GM23338 (cell line): Measurements from ENCODE around the gene CCDC178. TPM values are rescaled to one million over a fixed set of nuclear protein-coding genes. Genes with fewer than 3 reads are reported as not detected.

Source experiments
- ATAC-seq: fragments of 200-7000 bp; cut with Tn5 transposase; 3 replicates; pipeline ENCODE4 v1.9.1; 2020
- DNase-seq: peaks from one replicate; pipeline ENCODE4 v3.0.0-alpha.2; 2015; ENCODE audit warnings: low spot score
- H2AFZ ChIP-seq: fragments of 200-600 bp; sonication (generic); 2 replicates; pipeline ENCODE4 v1.8.0; 2016; ENCODE audit warnings: antibody characterized with exemption, mild to moderate bottlenecking, moderate library complexity
- H3F3A ChIP-seq: fragments of 200-600 bp; sonication (generic); replicated peaks from 2 replicates; pipeline ENCODE4 v1.8.0; 2017; ENCODE audit warnings: antibody characterized with exemption, mixed run types, low read depth
- H3K27ac ChIP-seq: fragments of 200-600 bp; sonication (generic); 2 replicates; pipeline ENCODE4 v1.6.1; 2016; ENCODE audit warnings: low read depth
- H3K27me3 ChIP-seq: fragments of 200-600 bp; sonication (generic); 2 replicates; pipeline ENCODE4 v1.8.0; 2016; ENCODE audit warnings: mild to moderate bottlenecking, mixed run types, moderate library complexity; ENCODE audit not compliant: insufficient read depth
- H3K36me3 ChIP-seq: fragments of 200-600 bp; sonication (generic); 2 replicates; pipeline ENCODE4 v1.8.0; 2016; ENCODE audit warnings: mild to moderate bottlenecking; ENCODE audit not compliant: insufficient read depth
- H3K4me1 ChIP-seq: fragments of 200-600 bp; sonication (generic); 2 replicates; pipeline ENCODE4 v1.8.0; 2016; ENCODE audit warnings: mild to moderate bottlenecking, moderate library complexity; ENCODE audit not compliant: insufficient read depth
- H3K4me2 ChIP-seq: fragments of 200-600 bp; sonication (generic); 2 replicates; pipeline ENCODE4 v1.7.1; 2017; ENCODE audit warnings: mixed run types
- H3K4me3 ChIP-seq: fragments of 200-600 bp; sonication (generic); 2 replicates; pipeline ENCODE4 v1.6.1; 2016; ENCODE audit warnings: mixed run types
- H3K79me2 ChIP-seq: fragments of 200-600 bp; sonication (generic); replicated peaks from 2 replicates; pipeline ENCODE4 v1.8.0; 2017; ENCODE audit warnings: mild to moderate bottlenecking; ENCODE audit not compliant: insufficient read depth
- H3K9me2 ChIP-seq: fragments of 200-600 bp; sonication (generic); 2 replicates; pipeline ENCODE4 v1.8.0; 2017; ENCODE audit not compliant: insufficient read depth
- H4K20me1 ChIP-seq: fragments of 200-600 bp; sonication (generic); replicated peaks from 2 replicates; pipeline ENCODE4 v1.8.0; 2017; ENCODE audit warnings: mild to moderate bottlenecking; ENCODE audit not compliant: insufficient read depth
- H3K27ac Mint-ChIP-seq: 2 replicates; pipeline ENCODE4 v1.8.0; 2020; ENCODE audit warnings: inconsistent platforms, mild to moderate bottlenecking, moderate library complexity, mixed read lengths
- H3K27me3 Mint-ChIP-seq: 3 replicates; pipeline ENCODE4 v1.8.0; 2022; ENCODE audit warnings: low read depth, mild to moderate bottlenecking, moderate library complexity, mixed read lengths, inconsistent platforms; ENCODE audit not compliant: insufficient read depth, poor library complexity
- H3K36me3 Mint-ChIP-seq: 3 replicates; pipeline ENCODE4 v1.8.0; 2021; ENCODE audit warnings: low read depth, mild to moderate bottlenecking, inconsistent platforms, moderate library complexity, mixed read lengths
- H3K4me1 Mint-ChIP-seq: 3 replicates; pipeline ENCODE4 v1.8.0; 2020; ENCODE audit warnings: mild to moderate bottlenecking, inconsistent platforms, mixed read lengths
- H3K4me3 Mint-ChIP-seq: 3 replicates; pipeline ENCODE4 v1.8.0; 2021; ENCODE audit warnings: moderate library complexity, mild to moderate bottlenecking, inconsistent platforms, mixed read lengths
- H3K9me3 Mint-ChIP-seq: 3 replicates; pipeline ENCODE4 v1.8.0; 2020; ENCODE audit warnings: moderate library complexity, mild to moderate bottlenecking, inconsistent platforms, mixed read lengths
- EZH2phosphoT487 ChIP-seq: fragments of 200-600 bp; sonication (generic); IDR thresholded peaks from one replicate; pipeline ENCODE4 v1.8.1; 2018; ENCODE audit warnings: antibody characterized with exemption; ENCODE audit not compliant: unreplicated experiment
- POLR2AphosphoS5 ChIP-seq: IDR thresholded peaks from 2 replicates; pipeline ENCODE4 v1.6.1; 2016; ENCODE audit warnings: antibody characterized with exemption, low read depth
- STAT1 ChIP-seq: IDR thresholded peaks from one replicate; pipeline ENCODE4 v1.6.1; 2016; ENCODE audit warnings: antibody characterized with exemption; ENCODE audit not compliant: unreplicated experiment
- ZNF331 ChIP-seq: fragments of 250-450 bp; sonication (Bioruptor Pico); IDR thresholded peaks from 2 replicates; pipeline ENCODE4 v1.5.0; 2020; ENCODE audit warnings: low read depth, mild to moderate bottlenecking, moderate library complexity
- polyA plus RNA-seq: library from polyadenylated mRNA; unstranded; fragments of >200 nt; fragmentation: Nextera tagmentation; extraction: Ambion mirVana; gene quantifications from 2 replicates; pipeline ENCODE4 v1.2.1, GENCODE V29; 2016
- total RNA-seq: library from RNA; depleted of rRNA; stranded (reverse); fragments of >200 nt; shearing (Covaris generic); gene quantifications from 2 replicates; pipeline ENCODE4 v1.2.3, GENCODE V29; 2014
- TF ChIP-seq, protein P1 (sequence below): IDR thresholded peaks from one replicate; pipeline ENCODE4 v1.6.1; 2018; ENCODE audit warnings: antibody characterized with exemption; ENCODE audit not compliant: unreplicated experiment
- TF ChIP-seq, protein P2 (sequence below), 2 experiments: fragments of 200-600 bp in 1 of 2; sonication (generic) in 1 of 2; conservative IDR thresholded peaks; 2 replicates each; pipeline versions ENCODE4 v1.5.1 to v1.6.1; 2016 to 2017; ENCODE audit warnings: antibody characterized with exemption in 2 of 2, low read depth in 2 of 2, mild to moderate bottlenecking in 2 of 2, moderate library complexity in 1 of 2
- TF ChIP-seq, protein P3 (sequence below): fragments of 250-450 bp; sonication (Bioruptor Pico); IDR thresholded peaks from 2 replicates; pipeline ENCODE4 v1.5.0; 2020; ENCODE audit warnings: mild to moderate bottlenecking, moderate library complexity

The CCDC178 gene
- total and polyA plus RNA-seq, 2 experiments from 2014 or later = 0.17 to 0.24 TPM

DNA sequence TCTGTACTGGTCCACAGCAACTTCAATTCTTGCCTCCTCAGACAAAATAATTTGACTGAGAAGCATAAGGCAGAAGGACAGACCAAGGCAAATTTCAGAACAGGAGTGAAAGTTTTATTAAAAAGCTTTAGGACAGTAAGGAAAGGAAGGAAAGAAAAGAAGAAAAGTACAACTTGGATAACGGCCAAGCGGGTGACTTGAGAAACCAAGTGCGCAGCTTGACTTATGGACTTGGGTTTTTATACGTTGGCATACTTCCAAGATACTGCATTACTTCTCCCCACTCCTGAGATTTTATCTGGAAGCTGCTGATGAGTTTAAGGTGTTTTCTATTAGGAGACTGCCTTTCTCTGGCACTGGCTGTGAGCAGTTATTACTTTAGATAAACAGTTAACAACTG lies 64.7 kb downstream of the CCDC178 start:
- Mint-ChIP-seq H3K4me3 (no peak overlapping the region), H3K36me3 (no peaks in the 10 kb centered on the region), H3K9me3 (no peaks in the 10 kb centered on the region), H3K4me1 (no peaks in the 10 kb centered on the region), H3K27me3 (no peaks in the 10 kb centered on the region), H3K27ac (no peak overlapping the region)
- H3K36me3 ChIP-seq = no peaks in the 10 kb centered on the region
- TF ChIP-seq ZNF331 (CRISPR knock-in tag) (no peak), EZH2phosphoT487 (no peak), POLR2AphosphoS5 (no peak), STAT1 (no peak)
- TF ChIP-seq, protein P1, sequence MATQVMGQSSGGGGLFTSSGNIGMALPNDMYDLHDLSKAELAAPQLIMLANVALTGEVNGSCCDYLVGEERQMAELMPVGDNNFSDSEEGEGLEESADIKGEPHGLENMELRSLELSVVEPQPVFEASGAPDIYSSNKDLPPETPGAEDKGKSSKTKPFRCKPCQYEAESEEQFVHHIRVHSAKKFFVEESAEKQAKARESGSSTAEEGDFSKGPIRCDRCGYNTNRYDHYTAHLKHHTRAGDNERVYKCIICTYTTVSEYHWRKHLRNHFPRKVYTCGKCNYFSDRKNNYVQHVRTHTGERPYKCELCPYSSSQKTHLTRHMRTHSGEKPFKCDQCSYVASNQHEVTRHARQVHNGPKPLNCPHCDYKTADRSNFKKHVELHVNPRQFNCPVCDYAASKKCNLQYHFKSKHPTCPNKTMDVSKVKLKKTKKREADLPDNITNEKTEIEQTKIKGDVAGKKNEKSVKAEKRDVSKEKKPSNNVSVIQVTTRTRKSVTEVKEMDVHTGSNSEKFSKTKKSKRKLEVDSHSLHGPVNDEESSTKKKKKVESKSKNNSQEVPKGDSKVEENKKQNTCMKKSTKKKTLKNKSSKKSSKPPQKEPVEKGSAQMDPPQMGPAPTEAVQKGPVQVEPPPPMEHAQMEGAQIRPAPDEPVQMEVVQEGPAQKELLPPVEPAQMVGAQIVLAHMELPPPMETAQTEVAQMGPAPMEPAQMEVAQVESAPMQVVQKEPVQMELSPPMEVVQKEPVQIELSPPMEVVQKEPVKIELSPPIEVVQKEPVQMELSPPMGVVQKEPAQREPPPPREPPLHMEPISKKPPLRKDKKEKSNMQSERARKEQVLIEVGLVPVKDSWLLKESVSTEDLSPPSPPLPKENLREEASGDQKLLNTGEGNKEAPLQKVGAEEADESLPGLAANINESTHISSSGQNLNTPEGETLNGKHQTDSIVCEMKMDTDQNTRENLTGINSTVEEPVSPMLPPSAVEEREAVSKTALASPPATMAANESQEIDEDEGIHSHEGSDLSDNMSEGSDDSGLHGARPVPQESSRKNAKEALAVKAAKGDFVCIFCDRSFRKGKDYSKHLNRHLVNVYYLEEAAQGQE = no peak
- TF ChIP-seq, protein P2, sequence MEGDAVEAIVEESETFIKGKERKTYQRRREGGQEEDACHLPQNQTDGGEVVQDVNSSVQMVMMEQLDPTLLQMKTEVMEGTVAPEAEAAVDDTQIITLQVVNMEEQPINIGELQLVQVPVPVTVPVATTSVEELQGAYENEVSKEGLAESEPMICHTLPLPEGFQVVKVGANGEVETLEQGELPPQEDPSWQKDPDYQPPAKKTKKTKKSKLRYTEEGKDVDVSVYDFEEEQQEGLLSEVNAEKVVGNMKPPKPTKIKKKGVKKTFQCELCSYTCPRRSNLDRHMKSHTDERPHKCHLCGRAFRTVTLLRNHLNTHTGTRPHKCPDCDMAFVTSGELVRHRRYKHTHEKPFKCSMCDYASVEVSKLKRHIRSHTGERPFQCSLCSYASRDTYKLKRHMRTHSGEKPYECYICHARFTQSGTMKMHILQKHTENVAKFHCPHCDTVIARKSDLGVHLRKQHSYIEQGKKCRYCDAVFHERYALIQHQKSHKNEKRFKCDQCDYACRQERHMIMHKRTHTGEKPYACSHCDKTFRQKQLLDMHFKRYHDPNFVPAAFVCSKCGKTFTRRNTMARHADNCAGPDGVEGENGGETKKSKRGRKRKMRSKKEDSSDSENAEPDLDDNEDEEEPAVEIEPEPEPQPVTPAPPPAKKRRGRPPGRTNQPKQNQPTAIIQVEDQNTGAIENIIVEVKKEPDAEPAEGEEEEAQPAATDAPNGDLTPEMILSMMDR (conservative IDR thresholded peaks at IDR 0.05; ENCODE audit: low read depth in 2 of 2) = no peak
- TF ChIP-seq, protein P3, sequence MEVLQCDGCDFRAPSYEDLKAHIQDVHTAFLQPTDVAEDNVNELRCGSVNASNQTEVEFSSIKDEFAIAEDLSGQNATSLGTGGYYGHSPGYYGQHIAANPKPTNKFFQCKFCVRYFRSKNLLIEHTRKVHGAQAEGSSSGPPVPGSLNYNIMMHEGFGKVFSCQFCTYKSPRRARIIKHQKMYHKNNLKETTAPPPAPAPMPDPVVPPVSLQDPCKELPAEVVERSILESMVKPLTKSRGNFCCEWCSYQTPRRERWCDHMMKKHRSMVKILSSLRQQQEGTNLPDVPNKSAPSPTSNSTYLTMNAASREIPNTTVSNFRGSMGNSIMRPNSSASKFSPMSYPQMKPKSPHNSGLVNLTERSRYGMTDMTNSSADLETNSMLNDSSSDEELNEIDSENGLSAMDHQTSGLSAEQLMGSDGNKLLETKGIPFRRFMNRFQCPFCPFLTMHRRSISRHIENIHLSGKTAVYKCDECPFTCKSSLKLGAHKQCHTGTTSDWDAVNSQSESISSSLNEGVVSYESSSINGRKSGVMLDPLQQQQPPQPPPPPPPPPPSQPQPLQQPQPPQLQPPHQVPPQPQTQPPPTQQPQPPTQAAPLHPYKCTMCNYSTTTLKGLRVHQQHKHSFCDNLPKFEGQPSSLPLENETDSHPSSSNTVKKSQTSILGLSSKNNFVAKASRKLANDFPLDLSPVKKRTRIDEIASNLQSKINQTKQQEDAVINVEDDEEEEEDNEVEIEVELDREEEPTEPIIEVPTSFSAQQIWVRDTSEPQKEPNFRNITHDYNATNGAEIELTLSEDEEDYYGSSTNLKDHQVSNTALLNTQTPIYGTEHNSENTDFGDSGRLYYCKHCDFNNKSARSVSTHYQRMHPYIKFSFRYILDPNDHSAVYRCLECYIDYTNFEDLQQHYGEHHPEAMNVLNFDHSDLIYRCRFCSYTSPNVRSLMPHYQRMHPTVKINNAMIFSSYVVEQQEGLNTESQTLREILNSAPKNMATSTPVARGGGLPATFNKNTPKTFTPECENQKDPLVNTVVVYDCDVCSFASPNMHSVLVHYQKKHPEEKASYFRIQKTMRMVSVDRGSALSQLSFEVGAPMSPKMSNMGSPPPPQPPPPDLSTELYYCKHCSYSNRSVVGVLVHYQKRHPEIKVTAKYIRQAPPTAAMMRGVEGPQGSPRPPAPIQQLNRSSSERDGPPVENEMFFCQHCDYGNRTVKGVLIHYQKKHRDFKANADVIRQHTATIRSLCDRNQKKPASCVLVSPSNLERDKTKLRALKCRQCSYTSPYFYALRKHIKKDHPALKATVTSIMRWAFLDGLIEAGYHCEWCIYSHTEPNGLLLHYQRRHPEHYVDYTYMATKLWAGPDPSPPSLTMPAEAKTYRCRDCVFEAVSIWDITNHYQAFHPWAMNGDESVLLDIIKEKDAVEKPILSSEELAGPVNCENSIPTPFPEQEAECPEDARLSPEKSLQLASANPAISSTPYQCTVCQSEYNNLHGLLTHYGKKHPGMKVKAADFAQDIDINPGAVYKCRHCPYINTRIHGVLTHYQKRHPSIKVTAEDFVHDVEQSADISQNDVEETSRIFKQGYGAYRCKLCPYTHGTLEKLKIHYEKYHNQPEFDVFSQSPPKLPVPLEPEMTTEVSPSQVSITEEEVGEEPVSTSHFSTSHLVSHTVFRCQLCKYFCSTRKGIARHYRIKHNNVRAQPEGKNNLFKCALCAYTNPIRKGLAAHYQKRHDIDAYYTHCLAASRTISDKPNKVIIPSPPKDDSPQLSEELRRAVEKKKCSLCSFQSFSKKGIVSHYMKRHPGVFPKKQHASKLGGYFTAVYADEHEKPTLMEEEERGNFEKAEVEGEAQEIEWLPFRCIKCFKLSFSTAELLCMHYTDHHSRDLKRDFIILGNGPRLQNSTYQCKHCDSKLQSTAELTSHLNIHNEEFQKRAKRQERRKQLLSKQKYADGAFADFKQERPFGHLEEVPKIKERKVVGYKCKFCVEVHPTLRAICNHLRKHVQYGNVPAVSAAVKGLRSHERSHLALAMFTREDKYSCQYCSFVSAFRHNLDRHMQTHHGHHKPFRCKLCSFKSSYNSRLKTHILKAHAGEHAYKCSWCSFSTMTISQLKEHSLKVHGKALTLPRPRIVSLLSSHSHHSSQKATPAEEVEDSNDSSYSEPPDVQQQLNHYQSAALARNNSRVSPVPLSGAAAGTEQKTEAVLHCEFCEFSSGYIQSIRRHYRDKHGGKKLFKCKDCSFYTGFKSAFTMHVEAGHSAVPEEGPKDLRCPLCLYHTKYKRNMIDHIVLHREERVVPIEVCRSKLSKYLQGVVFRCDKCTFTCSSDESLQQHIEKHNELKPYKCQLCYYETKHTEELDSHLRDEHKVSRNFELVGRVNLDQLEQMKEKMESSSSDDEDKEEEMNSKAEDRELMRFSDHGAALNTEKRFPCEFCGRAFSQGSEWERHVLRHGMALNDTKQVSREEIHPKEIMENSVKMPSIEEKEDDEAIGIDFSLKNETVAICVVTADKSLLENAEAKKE (CRISPR knock-in tag) = no peak
- no peak overlapping the region for H2AFZ ChIP-seq
- H3K4me2 ChIP-seq = no peak overlapping the region
- H3F3A ChIP-seq = no peaks in the 10 kb centered on the region
- no peaks in the 10 kb centered on the region for H3K27me3 ChIP-seq
- H3K27ac ChIP-seq = no peak overlapping the region
- no peaks in the 10 kb centered on the region for H3K79me2 ChIP-seq
- no peak overlapping the region for H3K4me3 ChIP-seq
- no peaks in the 10 kb centered on the region for H4K20me1 ChIP-seq
- no peak for ATAC-seq
- H3K9me2 ChIP-seq = no peaks in the 10 kb centered on the region
- no peak for DNase-seq
- no peaks in the 10 kb centered on the region for H3K4me1 ChIP-seq
